PC-3 (cell line): ENCODE data around the gene YIPF6.

Source experiments
- EZH2 ChIP-seq: fragments of 300-600 bp; sonication (generic); IDR thresholded peaks from one replicate; pipeline ENCODE4 v1.6.1; 2017; ENCODE audit warnings: antibody characterized with exemption, mild to moderate bottlenecking, low read length; ENCODE audit not compliant: unreplicated experiment
- EZH2phosphoT487 ChIP-seq: fragments of 300-600 bp; sonication (generic); IDR thresholded peaks from 2 replicates; pipeline ENCODE4 v1.6.1; 2018; ENCODE audit warnings: mild to moderate bottlenecking, antibody characterized with exemption, low read length, borderline replicate concordance
- TF ChIP-seq, protein P1 (sequence below): fragments of 300-600 bp; sonication (generic); conservative IDR thresholded peaks from 2 replicates; pipeline ENCODE4 v1.5.1; 2017; ENCODE audit warnings: antibody characterized with exemption, low read depth, mild to moderate bottlenecking, low read length

DNA sequence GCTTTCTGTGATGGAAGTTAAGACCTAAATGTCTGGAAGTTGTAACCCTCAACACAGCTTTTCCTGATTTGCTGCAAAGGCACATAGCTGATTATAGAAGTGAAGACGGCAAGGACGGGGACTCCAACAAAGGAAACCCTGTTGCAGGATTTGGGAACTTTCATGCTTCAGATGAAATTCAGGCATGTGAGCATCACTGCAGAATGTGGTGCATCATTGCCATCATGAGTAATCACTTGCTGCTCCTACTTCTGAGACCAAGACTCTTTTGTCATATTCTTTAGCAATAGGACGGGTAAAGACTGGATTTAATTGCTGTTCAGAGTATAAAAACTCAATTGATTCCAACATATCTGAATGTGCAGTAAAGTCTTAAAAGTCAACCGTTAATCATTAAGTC, 35.8 kb downstream of the YIPF6 start:
- TF ChIP-seq, protein P1, sequence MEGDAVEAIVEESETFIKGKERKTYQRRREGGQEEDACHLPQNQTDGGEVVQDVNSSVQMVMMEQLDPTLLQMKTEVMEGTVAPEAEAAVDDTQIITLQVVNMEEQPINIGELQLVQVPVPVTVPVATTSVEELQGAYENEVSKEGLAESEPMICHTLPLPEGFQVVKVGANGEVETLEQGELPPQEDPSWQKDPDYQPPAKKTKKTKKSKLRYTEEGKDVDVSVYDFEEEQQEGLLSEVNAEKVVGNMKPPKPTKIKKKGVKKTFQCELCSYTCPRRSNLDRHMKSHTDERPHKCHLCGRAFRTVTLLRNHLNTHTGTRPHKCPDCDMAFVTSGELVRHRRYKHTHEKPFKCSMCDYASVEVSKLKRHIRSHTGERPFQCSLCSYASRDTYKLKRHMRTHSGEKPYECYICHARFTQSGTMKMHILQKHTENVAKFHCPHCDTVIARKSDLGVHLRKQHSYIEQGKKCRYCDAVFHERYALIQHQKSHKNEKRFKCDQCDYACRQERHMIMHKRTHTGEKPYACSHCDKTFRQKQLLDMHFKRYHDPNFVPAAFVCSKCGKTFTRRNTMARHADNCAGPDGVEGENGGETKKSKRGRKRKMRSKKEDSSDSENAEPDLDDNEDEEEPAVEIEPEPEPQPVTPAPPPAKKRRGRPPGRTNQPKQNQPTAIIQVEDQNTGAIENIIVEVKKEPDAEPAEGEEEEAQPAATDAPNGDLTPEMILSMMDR = no peak
- TF ChIP-seq EZH2 = no peak
- TF ChIP-seq EZH2phosphoT487 = no peak
